GM21529 (cell line): ENCODE results near the gene ACACB.
"Not testable (repeated sequence)": the region's sequence is repeated elsewhere in the genome, so short reads cannot be mapped to it uniquely, and the experiment has no call there.

Experiments
- ATAC-seq: cut with Tn5 transposase; IDR thresholded peaks from one replicate; pipeline ENCODE4 v1.9.1; 2021; ENCODE audit not compliant: unreplicated experiment

ACACB gene

GRCh38 chr12:109170324-109170723 is 53.9 kb downstream of the ACACB start:
- no peak for ATAC-seq

- not testable (repeated sequence) for ATAC-seq
These were observed 56.4 kb downstream of the ACACB start for GRCh38 chr12:109172787-109173186.

GRCh38 chr12:109173443-109174240 is 57.3 kb downstream of the ACACB start:
- ATAC-seq: no peak

- ATAC-seq: no peak
These were observed 58.1 kb downstream of the ACACB start for GRCh38 chr12:109174468-109174867.

GRCh38 chr12:109178532-109178931 is 62.1 kb downstream of the ACACB start:
- ATAC-seq: no peak

- ATAC-seq: no peak
These were observed 63.5 kb downstream of the ACACB start for GRCh38 chr12:109179927-109180326.

GRCh38 chr12:109182041-109182839 is 65.9 kb downstream of the ACACB start:
- ATAC-seq: no peak

- ATAC-seq: no peak
These were observed 69.1 kb downstream of the ACACB start for GRCh38 chr12:109185441-109185840.

GRCh38 chr12:109186993-109187653 is 70.7 kb downstream of the ACACB start:
- ATAC-seq: no peak

GRCh38 chr12:109188108-109188712 is 71.8 kb downstream of the ACACB start:
- no peak for ATAC-seq

GRCh38 chr12:109189291-109189690 is 72.9 kb downstream of the ACACB start:
- no peak for ATAC-seq

GRCh38 chr12:109191621-109192250 is 75.3 kb downstream of the ACACB start:
- no peak for ATAC-seq

GRCh38 chr12:109192358-109192757 is 76.0 kb downstream of the ACACB start:
- no peak for ATAC-seq

- ATAC-seq: no peak
These were observed 77.5 kb downstream of the ACACB start for GRCh38 chr12:109193896-109194295.

GRCh38 chr12:109196332-109196731 is 79.9 kb downstream of the ACACB start:
- ATAC-seq: no peak

GRCh38 chr12:109197327-109197726 is 80.9 kb downstream of the ACACB start:
- ATAC-seq: no peak

GRCh38 chr12:109199324-109199723 is 82.9 kb downstream of the ACACB start:
- no peak for ATAC-seq

GRCh38 chr12:109200825-109201495 is 84.6 kb downstream of the ACACB start:
- ATAC-seq: no peak

GRCh38 chr12:109201496-109201885 is 85.1 kb downstream of the ACACB start:
- no peak for ATAC-seq

- no peak for ATAC-seq
These were observed 86.4 kb downstream of the ACACB start for GRCh38 chr12:109202770-109203169.
